HG03378 (cell line): ENCODE measurements around the gene MUC5AC.
"Not testable (repeated sequence)": the region's sequence is repeated elsewhere in the genome, so short reads cannot be mapped to it uniquely, and the experiment has no call there.

Experiments
- ATAC-seq: cut with Tn5 transposase; IDR thresholded peaks from one replicate; pipeline ENCODE4 v1.9.1; 2021; ENCODE audit warnings: mild to moderate bottlenecking, moderate library complexity; ENCODE audit not compliant: unreplicated experiment

The MUC5AC gene

GRCh38 chr11:1244557-1244956 is 86.8 kb downstream of the MUC5AC start:
- ATAC-seq = not testable (repeated sequence)

GRCh38 chr11:1245717-1246116 is 88.0 kb downstream of the MUC5AC start:
- not testable (repeated sequence) for ATAC-seq

GRCh38 chr11:1246301-1246700 is 88.5 kb downstream of the MUC5AC start:
- not testable (repeated sequence) for ATAC-seq

- ATAC-seq = not testable (repeated sequence)
Measured at GRCh38 chr11:1247026-1247425, 89.3 kb downstream of the MUC5AC start.

- not testable (repeated sequence) for ATAC-seq
Measured at GRCh38 chr11:1248951-1249350, 91.2 kb downstream of the MUC5AC start.

- ATAC-seq = not testable (repeated sequence)
Measured at GRCh38 chr11:1250411-1250810, 92.7 kb downstream of the MUC5AC start.
